HepG2 (cell line): ENCODE measurements around the gene PRRT1. TPM values are rescaled to one million over a fixed set of nuclear protein-coding genes. Genes with fewer than 3 reads are reported as not detected.

Experiments
- DMAP1 ChIP-seq: IDR thresholded peaks from 2 replicates; pipeline ENCODE4 v1.6.1; 2016
- DPF2 ChIP-seq: sonication (generic); formaldehyde crosslinking; IDR thresholded peaks from 2 replicates; pipeline ENCODE4 v1.4.0; 2020; ENCODE audit warnings: mild to moderate bottlenecking, low read depth, missing genetic modification reagents, borderline replicate concordance
- FOXK1 ChIP-seq: sonication (generic); formaldehyde crosslinking; IDR thresholded peaks from 2 replicates; pipeline ENCODE4 v1.4.0; 2020; ENCODE audit warnings: low read depth, missing genetic modification reagents, borderline replicate concordance
- NFIC ChIP-seq: IDR thresholded peaks from 2 replicates; pipeline ENCODE4 v1.6.1; 2012; ENCODE audit warnings: mild to moderate bottlenecking, low read length, inconsistent platforms
- ZNF331 ChIP-seq: sonication (generic); formaldehyde crosslinking; IDR thresholded peaks from 2 replicates; pipeline ENCODE4 v1.4.0; 2020; ENCODE audit warnings: missing genetic modification reagents
- ZNF562 ChIP-seq: sonication (generic); formaldehyde crosslinking; IDR thresholded peaks from 2 replicates; pipeline ENCODE4 v1.8.0; 2022; ENCODE audit warnings: missing genetic modification reagents, borderline replicate concordance
- ZNF724P ChIP-seq: sonication (generic); formaldehyde crosslinking; IDR thresholded peaks from 2 replicates; pipeline ENCODE4 v1.8.0; 2022; ENCODE audit warnings: missing genetic modification reagents, borderline replicate concordance
- ZSCAN9 ChIP-seq: IDR thresholded peaks from 2 replicates; pipeline ENCODE4 v1.6.1; 2016; ENCODE audit warnings: borderline replicate concordance
- polyA plus RNA-seq, 8 experiments: library from polyadenylated mRNA; depleted of rRNA in 3 of 8; stranded (reverse) in 7 of 8; unstranded in 1 of 8; fragments of >200 nt; fragmentation: Illumina TruSeq in 4 of 8; extraction: Trizol in 4 of 8; gene quantifications; 2 replicates each; pipeline versions ENCODE4 v1.2.1 to v1.2.3, GENCODE V29; 2011 to 2016; ENCODE audit warnings: low read depth in 4 of 8, missing spikeins in 1 of 8, mixed read lengths in 1 of 8; ENCODE audit not compliant: insufficient read depth in 1 of 8
- total RNA-seq, 5 experiments: library from RNA; depleted of rRNA; stranded (reverse); fragments of >200 nt; fragmentation: Illumina TruSeq; extraction: Trizol; gene quantifications; 2 replicates each; pipeline ENCODE4 v1.2.3, GENCODE V29; 2016; ENCODE audit warnings: low read depth in 1 of 5
- TF ChIP-seq, protein P1 (sequence below): sonication (generic); formaldehyde crosslinking; IDR thresholded peaks from 2 replicates; pipeline ENCODE4 v1.4.0; 2020; ENCODE audit warnings: missing genetic modification reagents, mild to moderate bottlenecking, borderline replicate concordance
- TF ChIP-seq, protein P2 (sequence below): sonication (generic); formaldehyde crosslinking; IDR thresholded peaks from 2 replicates; pipeline ENCODE4 v1.4.0; 2020; ENCODE audit warnings: low read depth, mild to moderate bottlenecking, missing genetic modification reagents
- TF ChIP-seq, protein P3 (sequence below): sonication (generic); formaldehyde crosslinking; IDR thresholded peaks from 2 replicates; pipeline ENCODE4 v1.5.0; 2020; ENCODE audit warnings: mild to moderate bottlenecking, missing genetic modification reagents, moderate library complexity
- TF ChIP-seq, protein P4 (sequence below): sonication (generic); formaldehyde crosslinking; conservative IDR thresholded peaks from 2 replicates; pipeline ENCODE4 v1.4.0; 2020; ENCODE audit warnings: missing genetic modification reagents
- TF ChIP-seq, protein P5 (sequence below): fragments of 450-650 bp; IDR thresholded peaks from 2 replicates; pipeline ENCODE4 v1.6.1; 2017
- TF ChIP-seq, protein P6 (sequence below): sonication (generic); formaldehyde crosslinking; IDR thresholded peaks from 2 replicates; pipeline ENCODE4 v1.8.1; 2023; ENCODE audit warnings: mild to moderate bottlenecking, missing genetic modification reagents

PRRT1 gene
- total and polyA plus RNA-seq, 2 of the 13 experiments (the other 11 are each of a cell fraction or from before 2014, with no cell fraction given), result 0.64 to 1.4 TPM

DNA sequence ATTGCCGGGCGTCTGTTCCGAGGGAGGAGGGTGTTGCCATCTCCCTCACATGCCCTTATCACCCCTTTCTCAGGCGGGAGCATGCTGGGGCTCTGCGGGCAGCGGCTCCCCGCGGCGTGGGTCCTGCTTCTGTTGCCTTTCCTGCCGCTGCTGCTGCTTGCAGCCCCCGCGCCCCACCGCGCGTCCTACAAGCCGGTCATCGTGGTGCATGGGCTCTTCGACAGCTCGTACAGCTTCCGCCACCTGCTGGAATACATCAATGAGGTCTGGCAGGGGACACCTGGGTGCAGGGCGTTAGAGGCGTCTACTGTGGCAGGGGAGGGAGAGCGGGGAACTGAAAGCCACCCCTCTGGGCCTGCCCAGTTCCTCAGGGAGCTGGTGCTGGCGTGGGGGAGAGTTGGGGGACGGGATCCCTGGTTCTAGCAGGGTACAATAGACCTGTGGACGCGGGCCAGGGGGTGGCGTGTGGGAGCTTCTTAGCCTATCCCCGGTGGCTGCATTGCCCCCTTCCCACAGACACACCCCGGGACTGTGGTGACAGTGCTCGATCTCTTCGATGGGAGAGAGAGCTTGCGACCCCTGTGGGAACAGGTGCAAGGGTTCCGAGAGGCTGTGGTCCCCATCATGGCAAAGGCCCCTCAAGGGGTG is 2.9 kb upstream of the PRRT1 start (continued):
- TF ChIP-seq, protein P1, sequence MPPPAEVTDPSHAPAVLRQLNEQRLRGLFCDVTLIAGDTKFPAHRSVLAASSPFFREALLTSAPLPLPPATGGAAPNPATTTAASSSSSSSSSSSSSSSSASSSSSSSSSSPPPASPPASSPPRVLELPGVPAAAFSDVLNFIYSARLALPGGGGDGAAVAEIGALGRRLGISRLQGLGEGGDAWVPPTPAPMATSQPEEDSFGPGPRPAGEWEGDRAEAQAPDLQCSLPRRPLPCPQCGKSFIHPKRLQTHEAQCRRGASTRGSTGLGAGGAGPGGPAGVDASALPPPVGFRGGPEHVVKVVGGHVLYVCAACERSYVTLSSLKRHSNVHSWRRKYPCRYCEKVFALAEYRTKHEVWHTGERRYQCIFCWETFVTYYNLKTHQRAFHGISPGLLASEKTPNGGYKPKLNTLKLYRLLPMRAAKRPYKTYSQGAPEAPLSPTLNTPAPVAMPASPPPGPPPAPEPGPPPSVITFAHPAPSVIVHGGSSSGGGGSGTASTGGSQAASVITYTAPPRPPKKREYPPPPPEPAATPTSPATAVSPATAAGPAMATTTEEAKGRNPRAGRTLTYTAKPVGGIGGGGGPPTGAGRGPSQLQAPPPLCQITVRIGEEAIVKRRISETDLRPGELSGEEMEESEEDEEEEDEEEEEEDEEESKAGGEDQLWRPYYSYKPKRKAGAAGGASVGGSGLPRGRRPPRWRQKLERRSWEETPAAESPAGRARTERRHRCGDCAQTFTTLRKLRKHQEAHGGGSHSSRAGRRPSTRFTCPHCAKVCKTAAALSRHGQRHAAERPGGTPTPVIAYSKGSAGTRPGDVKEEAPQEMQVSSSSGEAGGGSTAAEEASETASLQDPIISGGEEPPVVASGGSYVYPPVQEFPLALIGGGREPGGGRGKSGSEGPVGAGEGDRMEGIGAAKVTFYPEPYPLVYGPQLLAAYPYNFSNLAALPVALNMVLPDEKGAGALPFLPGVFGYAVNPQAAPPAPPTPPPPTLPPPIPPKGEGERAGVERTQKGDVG (CRISPR knock-in tag), result no peak; the same call in 1 of the 2 replicates
- TF ChIP-seq, protein P2, sequence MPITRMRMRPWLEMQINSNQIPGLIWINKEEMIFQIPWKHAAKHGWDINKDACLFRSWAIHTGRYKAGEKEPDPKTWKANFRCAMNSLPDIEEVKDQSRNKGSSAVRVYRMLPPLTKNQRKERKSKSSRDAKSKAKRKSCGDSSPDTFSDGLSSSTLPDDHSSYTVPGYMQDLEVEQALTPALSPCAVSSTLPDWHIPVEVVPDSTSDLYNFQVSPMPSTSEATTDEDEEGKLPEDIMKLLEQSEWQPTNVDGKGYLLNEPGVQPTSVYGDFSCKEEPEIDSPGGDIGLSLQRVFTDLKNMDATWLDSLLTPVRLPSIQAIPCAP (CRISPR knock-in tag), result no peak
- TF ChIP-seq NFIC, result no peak
- TF ChIP-seq, protein P3, sequence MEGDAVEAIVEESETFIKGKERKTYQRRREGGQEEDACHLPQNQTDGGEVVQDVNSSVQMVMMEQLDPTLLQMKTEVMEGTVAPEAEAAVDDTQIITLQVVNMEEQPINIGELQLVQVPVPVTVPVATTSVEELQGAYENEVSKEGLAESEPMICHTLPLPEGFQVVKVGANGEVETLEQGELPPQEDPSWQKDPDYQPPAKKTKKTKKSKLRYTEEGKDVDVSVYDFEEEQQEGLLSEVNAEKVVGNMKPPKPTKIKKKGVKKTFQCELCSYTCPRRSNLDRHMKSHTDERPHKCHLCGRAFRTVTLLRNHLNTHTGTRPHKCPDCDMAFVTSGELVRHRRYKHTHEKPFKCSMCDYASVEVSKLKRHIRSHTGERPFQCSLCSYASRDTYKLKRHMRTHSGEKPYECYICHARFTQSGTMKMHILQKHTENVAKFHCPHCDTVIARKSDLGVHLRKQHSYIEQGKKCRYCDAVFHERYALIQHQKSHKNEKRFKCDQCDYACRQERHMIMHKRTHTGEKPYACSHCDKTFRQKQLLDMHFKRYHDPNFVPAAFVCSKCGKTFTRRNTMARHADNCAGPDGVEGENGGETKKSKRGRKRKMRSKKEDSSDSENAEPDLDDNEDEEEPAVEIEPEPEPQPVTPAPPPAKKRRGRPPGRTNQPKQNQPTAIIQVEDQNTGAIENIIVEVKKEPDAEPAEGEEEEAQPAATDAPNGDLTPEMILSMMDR, result peak; percentile 99
- TF ChIP-seq DPF2 (CRISPR knock-in tag), result no peak
- TF ChIP-seq DMAP1 (CRISPR knock-in tag), result no peak
- TF ChIP-seq ZNF562, result no peak
- TF ChIP-seq, protein P4, sequence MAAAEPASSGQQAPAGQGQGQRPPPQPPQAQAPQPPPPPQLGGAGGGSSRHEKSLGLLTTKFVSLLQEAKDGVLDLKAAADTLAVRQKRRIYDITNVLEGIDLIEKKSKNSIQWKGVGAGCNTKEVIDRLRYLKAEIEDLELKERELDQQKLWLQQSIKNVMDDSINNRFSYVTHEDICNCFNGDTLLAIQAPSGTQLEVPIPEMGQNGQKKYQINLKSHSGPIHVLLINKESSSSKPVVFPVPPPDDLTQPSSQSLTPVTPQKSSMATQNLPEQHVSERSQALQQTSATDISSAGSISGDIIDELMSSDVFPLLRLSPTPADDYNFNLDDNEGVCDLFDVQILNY (CRISPR knock-in tag), result 0 out of 2 replicates have a peak, but pooled peaks have one; percentile 39
- TF ChIP-seq, protein P5, sequence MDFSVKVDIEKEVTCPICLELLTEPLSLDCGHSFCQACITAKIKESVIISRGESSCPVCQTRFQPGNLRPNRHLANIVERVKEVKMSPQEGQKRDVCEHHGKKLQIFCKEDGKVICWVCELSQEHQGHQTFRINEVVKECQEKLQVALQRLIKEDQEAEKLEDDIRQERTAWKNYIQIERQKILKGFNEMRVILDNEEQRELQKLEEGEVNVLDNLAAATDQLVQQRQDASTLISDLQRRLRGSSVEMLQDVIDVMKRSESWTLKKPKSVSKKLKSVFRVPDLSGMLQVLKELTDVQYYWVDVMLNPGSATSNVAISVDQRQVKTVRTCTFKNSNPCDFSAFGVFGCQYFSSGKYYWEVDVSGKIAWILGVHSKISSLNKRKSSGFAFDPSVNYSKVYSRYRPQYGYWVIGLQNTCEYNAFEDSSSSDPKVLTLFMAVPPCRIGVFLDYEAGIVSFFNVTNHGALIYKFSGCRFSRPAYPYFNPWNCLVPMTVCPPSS, result no peak
- TF ChIP-seq ZSCAN9 (CRISPR knock-in tag), result peak; percentile 37; the same call in 1 of the 2 replicates
- TF ChIP-seq, protein P6, sequence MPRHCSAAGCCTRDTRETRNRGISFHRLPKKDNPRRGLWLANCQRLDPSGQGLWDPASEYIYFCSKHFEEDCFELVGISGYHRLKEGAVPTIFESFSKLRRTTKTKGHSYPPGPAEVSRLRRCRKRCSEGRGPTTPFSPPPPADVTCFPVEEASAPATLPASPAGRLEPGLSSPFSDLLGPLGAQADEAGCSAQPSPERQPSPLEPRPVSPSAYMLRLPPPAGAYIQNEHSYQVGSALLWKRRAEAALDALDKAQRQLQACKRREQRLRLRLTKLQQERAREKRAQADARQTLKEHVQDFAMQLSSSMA (CRISPR knock-in tag), result peak; percentile 89
- TF ChIP-seq FOXK1 (CRISPR knock-in tag), result peak; percentile 67; the same call in 1 of the 2 replicates
- TF ChIP-seq ZNF331 (CRISPR knock-in tag), result peak; percentile 76; the same call in 1 of the 2 replicates
- TF ChIP-seq ZNF724P (CRISPR knock-in tag), result peak; percentile 38; the same call in 1 of the 2 replicates
